GM12891 (cell line): ENCODE data around the gene DPAGT1.

Source experiments
- DNase-seq: peaks from one replicate; pipeline ENCODE4 v3.0.0; 2011; ENCODE audit warnings: low spot score; ENCODE audit not compliant: insufficient read length
- FAIRE-seq: peaks from 2 replicates; lab custom pipeline; 2011; peaks lifted over from hg19 to GRCh38; lab: Jason Lieb, UNC
- PAX5 ChIP-seq: IDR thresholded peaks from 2 replicates; pipeline ENCODE4 v1.6.1; 2011; ENCODE audit warnings: low read length, moderate library complexity, mild to moderate bottlenecking; ENCODE audit not compliant: insufficient read depth, severe bottlenecking
- POLR2A ChIP-seq: IDR thresholded peaks from 2 replicates; pipeline ENCODE4 v1.6.1; 2011; ENCODE audit warnings: low read depth, low read length, control low read depth
- POLR2AphosphoS5 ChIP-seq: IDR thresholded peaks from 2 replicates; pipeline ENCODE4 v1.6.1; 2011; ENCODE audit warnings: low read depth, low read length, control low read depth
- POU2F2 ChIP-seq: IDR thresholded peaks from 2 replicates; pipeline ENCODE4 v1.6.1; 2011; ENCODE audit warnings: low read depth, mild to moderate bottlenecking, control low read depth, low read length, moderate library complexity
- SPI1 ChIP-seq: IDR thresholded peaks from 2 replicates; pipeline ENCODE4 v1.6.1; 2011; ENCODE audit warnings: low read depth, low read length, control low read depth
- TAF1 ChIP-seq: IDR thresholded peaks from 2 replicates; pipeline ENCODE4 v1.6.1; 2011; ENCODE audit warnings: low read depth, low read length, control low read depth

DPAGT1 gene

GRCh38 chr11:119057000-119057769, 44.5 kb downstream of the DPAGT1 start, which contains the start of gene HYOU1:
Gene HYOU1, minus strand, starts transcription at chr11:119057205. Its CDS starts 1,045 bp downstream, at chr11:119056160.
- FAIRE-seq (peak; percentile 99), DNase-seq (peak; percentile 99)
- TF ChIP-seq TAF1 = peak; percentile 83
- TF ChIP-seq POU2F2 = peak; percentile 79
- no peak for TF ChIP-seq SPI1
- peak; percentile 65 for TF ChIP-seq POLR2A
- peak; percentile 58 for TF ChIP-seq POLR2AphosphoS5

- no peak for FAIRE-seq
Observed at GRCh38 chr11:119056421-119056999, 45.1 kb downstream of the DPAGT1 start.

GRCh38 chr11:119055901-119056300, 45.8 kb downstream of the DPAGT1 start:
- TF ChIP-seq POU2F2 (no peak), TAF1 (no peak)
- FAIRE-seq = peak; percentile 62
- DNase-seq = no peak

More at GRCh38 chr11:119056421-119056999, 45.1 kb downstream of the DPAGT1 start:
- DNase-seq = peak; percentile 43
- no peak for TF ChIP-seq TAF1
- no peak; the same call in 1 of the 2 replicates for TF ChIP-seq POLR2A
- no peak for TF ChIP-seq POLR2AphosphoS5
- no peak for TF ChIP-seq POU2F2
- no peak for TF ChIP-seq PAX5
- no peak for TF ChIP-seq SPI1

GRCh38 chr11:119054418-119054817, 47.2 kb downstream of the DPAGT1 start:
- FAIRE-seq = no peak
- DNase-seq = no peak
- no peak for TF ChIP-seq PAX5
- TF ChIP-seq SPI1 = no peak
- TF ChIP-seq POLR2AphosphoS5 = no peak
- no peak for TF ChIP-seq POLR2A
- no peak for TF ChIP-seq POU2F2
- TF ChIP-seq TAF1 = no peak

GRCh38 chr11:119052163-119052814, 49.4 kb downstream of the DPAGT1 start:
- DNase-seq (no peak), FAIRE-seq (no peak)

GRCh38 chr11:119051440-119052162, 50.1 kb downstream of the DPAGT1 start:
- DNase-seq (peak; percentile 40), FAIRE-seq (peak; percentile 82)
- TF ChIP-seq SPI1 = peak; percentile 61
- TF ChIP-seq POU2F2 = no peak
- TF ChIP-seq PAX5 = no peak
- peak; percentile 61; the same call in 1 of the 2 replicates for TF ChIP-seq POLR2AphosphoS5
- peak; percentile 61; the same call in 1 of the 2 replicates for TF ChIP-seq POLR2A
- no peak for TF ChIP-seq TAF1

More at GRCh38 chr11:119052163-119052814, 49.4 kb downstream of the DPAGT1 start:
- no peak for TF ChIP-seq POU2F2
- TF ChIP-seq POLR2AphosphoS5 = no peak
- TF ChIP-seq POLR2A = no peak; the same call in 1 of the 2 replicates
- TF ChIP-seq PAX5 = no peak
- no peak for TF ChIP-seq SPI1
- TF ChIP-seq TAF1 = no peak

- no peak for FAIRE-seq
- TF ChIP-seq POLR2AphosphoS5 = peak; percentile 56; the same call in 1 of the 2 replicates
- TF ChIP-seq PAX5 = no peak
- no peak for DNase-seq
Observed at GRCh38 chr11:119049081-119049480, 52.6 kb downstream of the DPAGT1 start.

- TF ChIP-seq POLR2AphosphoS5 = no peak
- no peak for TF ChIP-seq TAF1
- TF ChIP-seq PAX5 = no peak
- TF ChIP-seq POU2F2 = no peak
- TF ChIP-seq POLR2A = no peak; the same call in 1 of the 2 replicates
- no peak for TF ChIP-seq SPI1
- FAIRE-seq (no peak), DNase-seq (no peak)
Observed at GRCh38 chr11:119048644-119049043, 53.0 kb downstream of the DPAGT1 start.

GRCh38 chr11:119047205-119047604, 54.4 kb downstream of the DPAGT1 start:
- no peak for FAIRE-seq
- TF ChIP-seq PAX5 (no peak), SPI1 (no peak), POLR2AphosphoS5 (no peak), TAF1 (no peak), POLR2A (no peak), POU2F2 (no peak)
- DNase-seq = no peak
